Measurements from ENCODE around the gene FGD3.

FGD3 gene

DNA sequence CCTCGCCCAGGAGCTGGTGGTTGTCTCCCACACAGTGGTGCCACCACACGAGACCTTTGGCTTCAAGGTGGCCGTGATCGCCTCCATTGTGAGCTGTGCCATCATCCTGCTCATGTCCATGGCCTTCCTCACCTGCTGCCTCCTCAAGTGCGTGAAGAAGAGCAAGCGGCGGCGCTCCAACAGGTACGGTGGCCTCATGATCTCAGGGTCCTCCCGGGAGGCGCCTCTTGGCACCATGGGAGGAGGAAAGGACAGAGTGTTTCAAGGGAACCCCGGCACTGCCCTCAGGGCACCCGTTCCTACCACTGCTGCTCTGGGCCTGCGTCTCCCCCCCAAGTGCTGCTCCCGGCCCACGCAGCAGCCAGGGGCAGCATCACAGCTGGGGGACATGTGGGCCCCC is 130.5 kb downstream of the FGD3 start:
- no peak for DNase-seq (ENCODE audit: low read depth)
- TF ChIP-seq, protein P1, sequence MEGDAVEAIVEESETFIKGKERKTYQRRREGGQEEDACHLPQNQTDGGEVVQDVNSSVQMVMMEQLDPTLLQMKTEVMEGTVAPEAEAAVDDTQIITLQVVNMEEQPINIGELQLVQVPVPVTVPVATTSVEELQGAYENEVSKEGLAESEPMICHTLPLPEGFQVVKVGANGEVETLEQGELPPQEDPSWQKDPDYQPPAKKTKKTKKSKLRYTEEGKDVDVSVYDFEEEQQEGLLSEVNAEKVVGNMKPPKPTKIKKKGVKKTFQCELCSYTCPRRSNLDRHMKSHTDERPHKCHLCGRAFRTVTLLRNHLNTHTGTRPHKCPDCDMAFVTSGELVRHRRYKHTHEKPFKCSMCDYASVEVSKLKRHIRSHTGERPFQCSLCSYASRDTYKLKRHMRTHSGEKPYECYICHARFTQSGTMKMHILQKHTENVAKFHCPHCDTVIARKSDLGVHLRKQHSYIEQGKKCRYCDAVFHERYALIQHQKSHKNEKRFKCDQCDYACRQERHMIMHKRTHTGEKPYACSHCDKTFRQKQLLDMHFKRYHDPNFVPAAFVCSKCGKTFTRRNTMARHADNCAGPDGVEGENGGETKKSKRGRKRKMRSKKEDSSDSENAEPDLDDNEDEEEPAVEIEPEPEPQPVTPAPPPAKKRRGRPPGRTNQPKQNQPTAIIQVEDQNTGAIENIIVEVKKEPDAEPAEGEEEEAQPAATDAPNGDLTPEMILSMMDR (conservative IDR thresholded peaks at IDR 0.05; ENCODE audit: low read depth, low read length): no peak
- H3K4me3 ChIP-seq (ENCODE audit: low read length): no peak overlapping the region

DNA sequence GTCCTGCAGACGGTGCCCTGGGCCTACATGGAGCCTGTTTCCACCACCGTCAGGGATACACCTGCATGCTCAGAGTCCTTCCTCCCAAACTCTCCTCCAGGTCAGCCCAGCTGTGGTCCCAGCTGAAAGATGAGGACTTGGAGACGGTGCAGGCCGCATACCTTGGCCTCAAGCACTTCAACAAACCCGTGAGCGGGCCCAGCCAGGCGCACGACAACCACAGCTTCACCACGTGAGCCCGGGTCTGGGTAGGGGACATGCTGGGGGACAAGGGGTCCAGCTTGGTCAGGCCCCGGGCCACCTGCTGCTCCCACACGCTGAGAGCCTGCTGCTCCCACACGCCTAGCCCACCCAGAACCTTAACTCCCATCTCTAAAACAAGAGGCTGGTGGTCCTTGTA is 132.0 kb downstream of the FGD3 start:
- no peak overlapping the region for H3K4me3 ChIP-seq (ENCODE audit: low read length)
- DNase-seq (ENCODE audit: low read depth): no peak

DNA sequence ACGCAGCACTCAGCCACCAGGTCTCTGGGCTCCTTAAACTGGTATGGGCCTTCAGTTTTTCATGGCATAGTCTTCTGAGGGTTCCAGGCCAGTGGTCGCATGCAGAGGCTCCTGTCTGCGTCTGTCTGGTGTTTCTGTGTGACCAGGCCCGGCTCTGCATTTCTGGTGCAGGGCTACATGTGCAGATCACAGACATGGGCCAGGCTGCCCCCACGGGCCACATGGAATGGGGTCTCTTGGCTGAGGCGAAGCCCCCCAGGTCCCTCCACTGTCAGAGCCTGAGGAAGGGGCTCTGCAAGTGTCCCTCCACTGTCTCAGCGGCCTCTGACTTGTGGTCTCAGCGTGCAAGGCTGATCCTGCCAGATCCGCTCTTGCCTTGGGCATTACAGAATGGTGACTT is 133.1 kb downstream of the FGD3 start:
- no peak for DNase-seq (ENCODE audit: low read depth)
- H3K4me3 ChIP-seq (ENCODE audit: low read length): no peak overlapping the region
- TF ChIP-seq, protein P1 (conservative IDR thresholded peaks at IDR 0.05; ENCODE audit: low read depth, low read length): no peak

More for the DNA sequence above, 132.0 kb downstream of the FGD3 start:
- TF ChIP-seq, protein P1 (conservative IDR thresholded peaks at IDR 0.05; ENCODE audit: low read depth, low read length): no peak

DNA sequence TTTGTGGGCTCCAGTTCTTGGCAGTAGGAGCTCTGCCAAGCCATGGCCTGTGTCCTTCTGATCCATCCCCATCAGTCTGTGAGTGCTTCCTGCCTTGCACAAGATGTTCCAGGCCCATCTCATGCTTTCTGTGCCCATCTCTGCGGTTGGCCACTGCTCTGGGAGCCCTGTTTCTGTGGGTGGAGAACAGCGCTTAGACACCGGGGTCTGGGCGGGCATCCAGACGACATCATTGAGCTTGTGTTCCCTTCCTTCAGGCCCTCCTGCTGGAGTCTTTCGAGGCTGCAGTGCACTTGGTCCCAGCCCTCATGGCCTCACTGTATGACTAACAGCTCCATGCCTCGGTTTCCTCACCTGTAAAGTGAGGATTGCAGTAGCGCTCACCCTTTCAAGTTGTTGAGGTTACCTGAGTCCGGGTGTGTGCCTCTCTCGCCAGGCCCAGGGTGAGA is 133.8 kb downstream of the FGD3 start:
- no peak for DNase-seq (ENCODE audit: low read depth)
- TF ChIP-seq, protein P1 (conservative IDR thresholded peaks at IDR 0.05; ENCODE audit: low read depth, low read length): no peak
- no peak overlapping the region for H3K4me3 ChIP-seq (ENCODE audit: low read length)

DNA sequence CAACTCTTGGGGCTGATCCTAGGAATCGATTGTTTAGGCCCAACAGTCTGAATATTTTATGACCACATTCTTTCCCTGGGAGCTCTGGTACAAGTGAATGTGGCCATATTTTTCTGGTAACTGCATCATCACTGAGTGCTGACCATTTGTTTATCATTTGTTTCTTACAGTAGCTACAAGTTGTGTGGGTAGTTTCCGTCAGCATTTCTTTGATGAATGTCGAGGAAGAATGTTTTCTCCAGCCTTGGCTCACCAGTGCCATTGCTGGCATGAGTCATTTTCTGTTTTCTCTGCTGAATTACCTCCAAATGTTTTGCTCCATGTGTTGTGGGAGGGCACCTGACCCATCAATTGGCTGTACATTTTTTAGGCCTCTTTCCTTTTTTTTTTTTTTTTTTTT is 134.6 kb downstream of the FGD3 start:
- no peak overlapping the region for H3K4me3 ChIP-seq (ENCODE audit: low read length)
- DNase-seq (ENCODE audit: low read depth): no peak
- TF ChIP-seq, protein P1 (conservative IDR thresholded peaks at IDR 0.05; ENCODE audit: low read depth, low read length): no peak

DNA sequence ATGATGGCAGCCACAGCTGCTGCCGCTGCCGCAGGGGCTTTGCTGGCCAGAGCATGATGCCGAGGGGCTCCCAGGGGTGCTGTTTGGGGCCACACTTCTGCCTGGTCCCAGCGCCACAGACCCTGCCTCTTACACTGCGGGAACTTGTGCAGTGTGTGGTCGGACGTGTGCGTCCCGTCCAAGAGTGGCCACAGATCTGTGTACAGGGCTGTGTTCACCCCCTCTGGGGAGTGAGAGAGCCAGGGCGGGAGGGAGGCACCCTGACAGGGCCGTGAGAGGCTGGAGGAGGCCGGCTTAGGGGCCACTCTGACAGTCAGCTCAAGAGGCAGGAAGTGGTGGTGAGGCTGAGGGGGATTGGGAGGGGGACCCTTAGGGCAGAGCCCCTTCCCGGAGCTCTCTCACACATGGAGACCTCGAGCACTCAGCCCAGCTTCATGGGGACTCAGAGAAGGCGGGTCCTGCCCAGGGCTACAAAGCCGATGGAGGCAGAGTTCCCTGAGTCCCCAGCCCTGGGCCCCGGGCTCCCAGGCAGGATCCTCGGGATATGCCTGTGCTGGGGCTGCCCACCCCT is 135.6 kb downstream of the FGD3 start:
- DNase-seq (ENCODE audit: low read depth): no peak
- TF ChIP-seq, protein P1 (conservative IDR thresholded peaks at IDR 0.05; ENCODE audit: low read depth, low read length): no peak

More for the DNA sequence above, 135.6 kb downstream of the FGD3 start:
- no peak overlapping the region for H3K4me3 ChIP-seq (ENCODE audit: low read length)

Data from retinal pigment epithelial cell (primary cell).